Mesothelial cell of epicardium (in vitro differentiated cells): ENCODE results near the gene HDAC9. TPM values are rescaled to one million over a fixed set of nuclear protein-coding genes. Genes with fewer than 3 reads are reported as not detected.

ENCODE experiments used
- DNase-seq, 2 experiments: peaks; one replicate each; pipeline ENCODE4 v3.0.0; 2021; ENCODE audit warnings: low spot score in 2 of 2; ENCODE audit not compliant: unreplicated experiment in 2 of 2
- H3K27ac Mint-ChIP-seq: 2 replicates; pipeline ENCODE4 v1.8.0; 2021; ENCODE audit warnings: mixed read lengths
- H3K27me3 Mint-ChIP-seq: 2 replicates; pipeline ENCODE4 v1.8.0; 2021; ENCODE audit warnings: low read depth, mixed read lengths
- H3K36me3 Mint-ChIP-seq: 2 replicates; pipeline ENCODE4 v1.8.0; 2021; ENCODE audit warnings: mixed read lengths
- H3K4me1 Mint-ChIP-seq: 2 replicates; pipeline ENCODE4 v1.8.0; 2021; ENCODE audit warnings: mixed read lengths
- H3K4me3 Mint-ChIP-seq: 2 replicates; pipeline ENCODE4 v1.8.0; 2021; ENCODE audit warnings: mild to moderate bottlenecking, moderate library complexity, mixed read lengths
- H3K9me3 Mint-ChIP-seq: 2 replicates; pipeline ENCODE4 v1.8.0; 2021; ENCODE audit warnings: mixed read lengths
- CTCF ChIP-seq: fragments of 200-600 bp; sonication (generic); IDR thresholded peaks from one replicate; pipeline ENCODE4 v1.5.0; 2021; ENCODE audit warnings: antibody characterized with exemption; ENCODE audit not compliant: unreplicated experiment
- total RNA-seq: library from RNA; stranded (reverse); gene quantifications from 3 replicates; pipeline ENCODE4 v1.2.1, GENCODE V29; 2021

HDAC9 gene
- total RNA-seq, 1 donor from 2014 or later = 37.4 TPM

GRCh38 chr7:18566205-18566604, 70.7 kb downstream of the HDAC9 start:
- TF ChIP-seq CTCF = no peak
- Mint-ChIP-seq H3K4me1 (peaks cover 5% of the 10 kb centered on the region), H3K4me3 (no peak overlapping the region), H3K36me3 (no peaks in the 10 kb centered on the region), H3K9me3 (no peaks in the 10 kb centered on the region), H3K27me3 (no peaks in the 10 kb centered on the region), H3K27ac (no peak overlapping the region)
- no peak for DNase-seq

- no peak for DNase-seq
- H3K36me3 Mint-ChIP-seq = no peaks in the 10 kb centered on the region
- TF ChIP-seq CTCF = no peak
- H3K9me3 Mint-ChIP-seq = no peaks in the 10 kb centered on the region
- H3K4me3 Mint-ChIP-seq = no peak overlapping the region
- no peak overlapping the region for H3K27ac Mint-ChIP-seq
- H3K27me3 Mint-ChIP-seq = no peaks in the 10 kb centered on the region
- H3K4me1 Mint-ChIP-seq = peaks cover 9% of the 10 kb centered on the region
These were observed 71.3 kb downstream of the HDAC9 start for GRCh38 chr7:18566829-18567228.

- no peaks in the 10 kb centered on the region for H3K9me3 Mint-ChIP-seq
- no peaks in the 10 kb centered on the region for H3K27me3 Mint-ChIP-seq
- no peak for DNase-seq
- no peaks in the 10 kb centered on the region for H3K36me3 Mint-ChIP-seq
- H3K4me1 Mint-ChIP-seq = peaks cover 6% of the 10 kb centered on the region
- TF ChIP-seq CTCF = no peak
- H3K4me3 Mint-ChIP-seq = no peak overlapping the region
- H3K27ac Mint-ChIP-seq = no peak overlapping the region
These were observed 74.9 kb downstream of the HDAC9 start for GRCh38 chr7:18570441-18570840.

- no peaks in the 10 kb centered on the region for H3K36me3 Mint-ChIP-seq
- H3K4me3 Mint-ChIP-seq = no peak overlapping the region
- H3K9me3 Mint-ChIP-seq = no peaks in the 10 kb centered on the region
- H3K4me1 Mint-ChIP-seq = peaks cover 8% of the 10 kb centered on the region
- TF ChIP-seq CTCF = no peak
- no peak overlapping the region for H3K27ac Mint-ChIP-seq
- no peaks in the 10 kb centered on the region for H3K27me3 Mint-ChIP-seq
- no peak for DNase-seq
These were observed 75.4 kb downstream of the HDAC9 start for GRCh38 chr7:18570890-18571478.

GRCh38 chr7:18572154-18572553, 76.6 kb downstream of the HDAC9 start:
- no peak overlapping the region for H3K27ac Mint-ChIP-seq
- DNase-seq = no peak
- H3K9me3 Mint-ChIP-seq = no peaks in the 10 kb centered on the region
- no peak overlapping the region for H3K4me3 Mint-ChIP-seq
- peaks cover 15% of the 10 kb centered on the region for H3K4me1 Mint-ChIP-seq
- no peaks in the 10 kb centered on the region for H3K27me3 Mint-ChIP-seq
- no peaks in the 10 kb centered on the region for H3K36me3 Mint-ChIP-seq
- no peak for TF ChIP-seq CTCF

- H3K27me3 Mint-ChIP-seq = no peaks in the 10 kb centered on the region
- no peak overlapping the region for H3K27ac Mint-ChIP-seq
- no peak for TF ChIP-seq CTCF
- no peaks in the 10 kb centered on the region for H3K36me3 Mint-ChIP-seq
- H3K4me1 Mint-ChIP-seq = peaks cover 20% of the 10 kb centered on the region
- DNase-seq = no peak
- no peak overlapping the region for H3K4me3 Mint-ChIP-seq
- no peaks in the 10 kb centered on the region for H3K9me3 Mint-ChIP-seq
These were observed 77.3 kb downstream of the HDAC9 start for GRCh38 chr7:18572885-18573284.
